Endothelial cell of umbilical vein (primary cell): ENCODE results near the gene ZSCAN1.

Experiments
- CTCF ChIP-seq, 2 donors: IDR thresholded peaks; 1 replicate in 1 of 2; 2 replicates in 1 of 2; pipeline ENCODE4 v1.5.1; 2011; ENCODE audit warnings: low read length in 2 of 2, mild to moderate bottlenecking in 2 of 2, moderate library complexity in 2 of 2, control low read depth in 1 of 2, inconsistent platforms in 1 of 2, low read depth in 1 of 2; ENCODE audit not compliant: insufficient read depth in 1 of 2; ENCODE audit errors: extremely low read depth in 1 of 2
- EZH2 ChIP-seq: IDR thresholded peaks from 2 replicates; pipeline ENCODE4 v1.6.1; 2012; ENCODE audit warnings: borderline replicate concordance, low read depth, mild to moderate bottlenecking, moderate library complexity, low read length, inconsistent platforms; ENCODE audit not compliant: severe bottlenecking
- MAX ChIP-seq: IDR thresholded peaks from 2 replicates; pipeline ENCODE4 v1.6.1; 2011; ENCODE audit not compliant: insufficient read depth, insufficient read length
- POLR2AphosphoS5 ChIP-seq: IDR thresholded peaks from 2 replicates; pipeline ENCODE4 v1.6.1; 2012; ENCODE audit warnings: low read depth, mild to moderate bottlenecking, control low read depth, low read length, moderate library complexity; ENCODE audit not compliant: insufficient read depth

GRCh38 chr19:58058467-58058866, 24.6 kb downstream of the ZSCAN1 start:
- TF ChIP-seq EZH2 (no peak), CTCF (IDR thresholded peaks at IDR 0.05; ENCODE audit: extremely low read depth in 1 of 2, insufficient read depth in 1 of 2, low read depth in 1 of 2, low read length in 2 of 2) (no peak), MAX (no peak), POLR2AphosphoS5 (no peak)
